HAP-1 (cell line): ENCODE measurements around the gene NTM.
"Not testable (repeated sequence)": the region's sequence is repeated elsewhere in the genome, so short reads cannot be mapped to it uniquely, and the experiment has no call there.

ENCODE experiments used
- DNase-seq, 2 experiments: peaks; one replicate each; pipeline ENCODE4 v3.0.0-alpha.2; 2016 to 2020; ENCODE audit warnings: low spot score in 2 of 2
- H3K27me3 ChIP-seq: fragments of 250-450 bp; sonication (Bioruptor Pico); 2 replicates; pipeline ENCODE4 v1.5.1; 2020; ENCODE audit warnings: low read depth, mild to moderate bottlenecking, moderate library complexity
- H3K36me3 ChIP-seq: fragments of 250-450 bp; sonication (Bioruptor Pico); replicated peaks from 2 replicates; pipeline ENCODE4 v1.5.1; 2020; ENCODE audit warnings: mild to moderate bottlenecking
- H3K4me1 ChIP-seq: fragments of 250-450 bp; sonication (Bioruptor Pico); 2 replicates; pipeline ENCODE4 v1.5.1; 2020; ENCODE audit warnings: mild to moderate bottlenecking
- H3K4me3 ChIP-seq: fragments of 250-450 bp; sonication (Bioruptor Pico); 2 replicates; pipeline ENCODE4 v1.5.1; 2020; ENCODE audit warnings: mild to moderate bottlenecking, moderate library complexity
- H3K9me3 ChIP-seq: fragments of 250-450 bp; sonication (Bioruptor Pico); 2 replicates; pipeline ENCODE4 v1.5.1; 2020; ENCODE audit warnings: mild to moderate bottlenecking, moderate library complexity
- in situ Hi-C: fragments of 300-500 bp; cut with MboI; formaldehyde crosslinking; loops from 3 replicates; pipeline ENCODE4 v1.14.3; 2020; ENCODE audit warnings: low sequenced_read_pairs, inconsistent platforms, mixed read lengths

Gene NTM

GRCh38 chr11:131491503-131491902, 121.1 kb downstream of the NTM start:
- no peaks in the 10 kb centered on the region for H3K4me1 ChIP-seq
- in situ Hi-C loops, result no loop called here
- no peaks in the 10 kb centered on the region for H3K36me3 ChIP-seq
- H3K9me3 ChIP-seq, result no peaks in the 10 kb centered on the region
- no peak for DNase-seq
- no peaks in the 10 kb centered on the region for H3K27me3 ChIP-seq
- no peak overlapping the region for H3K4me3 ChIP-seq

DNA sequence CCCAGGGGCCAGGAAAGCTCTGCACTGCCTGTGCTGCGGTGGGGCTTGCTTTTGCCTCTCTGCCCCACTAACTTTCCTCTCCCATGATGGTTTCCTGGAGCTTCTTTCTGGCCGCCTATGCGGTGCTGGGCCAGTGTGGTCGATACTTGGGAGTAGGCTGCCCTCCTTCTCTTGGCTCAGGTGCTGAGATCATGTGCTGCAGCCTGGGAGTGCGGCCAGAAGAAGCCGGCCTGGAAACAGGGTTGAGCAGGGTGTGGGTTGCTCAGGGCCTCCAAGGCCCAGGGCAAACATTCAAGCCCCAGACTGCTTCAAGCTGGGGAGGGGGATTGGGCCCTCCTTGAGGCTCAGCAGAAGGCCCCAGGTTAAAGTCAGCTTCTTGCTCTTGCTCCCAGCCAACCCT, 125.0 kb downstream of the NTM start:
- DNase-seq, result no peak
- H3K4me3 ChIP-seq, result no peak overlapping the region
- H3K27me3 ChIP-seq, result no peaks in the 10 kb centered on the region
- in situ Hi-C loops, result no loop called here
- H3K4me1 ChIP-seq, result no peaks in the 10 kb centered on the region
- no peaks in the 10 kb centered on the region for H3K9me3 ChIP-seq
- H3K36me3 ChIP-seq, result no peaks in the 10 kb centered on the region

DNA sequence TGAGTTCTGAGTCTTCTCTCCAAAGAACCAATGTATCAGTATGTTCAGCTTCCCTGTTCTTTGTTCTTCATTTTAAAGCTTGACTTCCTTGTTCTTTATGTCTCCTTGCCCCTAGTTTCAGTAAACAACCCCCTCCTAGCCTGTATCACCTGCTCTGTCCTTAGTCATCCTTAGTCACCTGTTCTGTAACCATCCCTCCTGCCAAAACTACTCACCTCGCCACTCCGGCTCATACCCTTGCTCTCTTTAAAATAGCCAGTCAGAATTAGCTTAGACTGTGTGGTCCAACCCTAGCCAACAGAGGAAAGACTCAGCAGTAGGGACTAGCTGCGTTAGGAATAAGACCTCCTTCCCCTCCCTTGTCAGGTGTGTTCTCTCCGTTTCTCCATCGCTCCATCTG, 127.3 kb downstream of the NTM start:
- H3K4me3 ChIP-seq, in situ Hi-C loops, H3K27me3 ChIP-seq, H3K4me1 ChIP-seq, H3K36me3 ChIP-seq, H3K9me3 ChIP-seq, DNase-seq: not testable (repeated sequence)

DNA sequence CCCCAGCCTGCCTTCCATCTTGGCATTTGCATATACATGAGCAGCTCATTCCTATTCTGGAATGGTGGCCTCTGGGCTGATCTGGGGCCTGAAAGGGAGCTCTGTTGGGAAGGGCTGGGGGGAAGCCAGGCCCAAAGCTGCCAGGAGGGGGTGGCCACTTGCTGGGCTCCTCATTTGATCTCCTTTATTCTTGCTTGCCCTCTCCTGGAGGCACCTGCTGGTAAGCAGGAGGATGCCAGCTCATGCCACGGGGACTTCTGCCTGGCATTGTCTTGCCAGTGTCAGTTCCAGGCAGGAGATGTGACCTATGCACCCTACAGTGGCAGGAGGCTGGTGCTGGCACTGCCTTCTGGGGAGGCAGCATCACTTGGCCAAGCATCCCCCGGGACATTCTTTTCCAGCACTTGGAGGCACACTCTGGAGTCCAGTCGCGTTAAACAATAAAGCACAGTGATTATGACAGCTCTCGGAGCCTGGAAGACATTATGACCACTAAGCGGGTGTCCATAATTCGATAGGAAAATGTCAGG, 128.3 kb downstream of the NTM start:
- DNase-seq, result no peak
- Histone ChIP-seq H3K27me3 (no peaks in the 10 kb centered on the region), H3K36me3 (no peaks in the 10 kb centered on the region), H3K9me3 (no peaks in the 10 kb centered on the region), H3K4me1 (no peaks in the 10 kb centered on the region), H3K4me3 (no peak overlapping the region)
- in situ Hi-C loops, result no loop called here

- no peaks in the 10 kb centered on the region for H3K4me1 ChIP-seq
- H3K9me3 ChIP-seq, result no peaks in the 10 kb centered on the region
- no peaks in the 10 kb centered on the region for H3K36me3 ChIP-seq
- no peak for DNase-seq
- in situ Hi-C loops, result no loop called here
- no peaks in the 10 kb centered on the region for H3K27me3 ChIP-seq
- no peak overlapping the region for H3K4me3 ChIP-seq
Measured at GRCh38 chr11:131499199-131499598, 128.8 kb downstream of the NTM start.

DNA sequence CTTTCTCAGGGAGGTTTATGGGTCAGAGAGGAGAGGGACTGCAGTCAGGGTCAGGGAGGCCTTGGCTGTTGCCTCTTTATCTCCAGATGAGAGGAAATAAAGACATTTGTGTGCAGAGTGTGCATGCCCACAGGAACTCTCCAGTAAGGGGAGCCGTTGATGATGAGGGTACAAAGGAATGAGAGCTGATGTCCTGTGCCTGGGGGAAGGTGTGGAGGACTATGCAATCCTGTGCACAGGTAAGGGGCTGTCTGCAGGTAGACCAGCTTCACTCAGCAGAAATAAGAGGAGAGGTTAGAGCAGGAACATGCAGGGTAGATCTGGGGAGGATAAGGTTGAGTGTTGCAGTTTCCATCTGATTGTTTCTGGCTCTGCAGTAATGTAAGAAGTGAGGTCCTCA, 132.6 kb downstream of the NTM start:
- H3K9me3 ChIP-seq, result no peaks in the 10 kb centered on the region
- no peak for DNase-seq
- H3K36me3 ChIP-seq, result no peaks in the 10 kb centered on the region
- H3K4me3 ChIP-seq, result no peak overlapping the region
- H3K27me3 ChIP-seq, result no peaks in the 10 kb centered on the region
- in situ Hi-C loops, result no loop called here
- no peaks in the 10 kb centered on the region for H3K4me1 ChIP-seq

DNA sequence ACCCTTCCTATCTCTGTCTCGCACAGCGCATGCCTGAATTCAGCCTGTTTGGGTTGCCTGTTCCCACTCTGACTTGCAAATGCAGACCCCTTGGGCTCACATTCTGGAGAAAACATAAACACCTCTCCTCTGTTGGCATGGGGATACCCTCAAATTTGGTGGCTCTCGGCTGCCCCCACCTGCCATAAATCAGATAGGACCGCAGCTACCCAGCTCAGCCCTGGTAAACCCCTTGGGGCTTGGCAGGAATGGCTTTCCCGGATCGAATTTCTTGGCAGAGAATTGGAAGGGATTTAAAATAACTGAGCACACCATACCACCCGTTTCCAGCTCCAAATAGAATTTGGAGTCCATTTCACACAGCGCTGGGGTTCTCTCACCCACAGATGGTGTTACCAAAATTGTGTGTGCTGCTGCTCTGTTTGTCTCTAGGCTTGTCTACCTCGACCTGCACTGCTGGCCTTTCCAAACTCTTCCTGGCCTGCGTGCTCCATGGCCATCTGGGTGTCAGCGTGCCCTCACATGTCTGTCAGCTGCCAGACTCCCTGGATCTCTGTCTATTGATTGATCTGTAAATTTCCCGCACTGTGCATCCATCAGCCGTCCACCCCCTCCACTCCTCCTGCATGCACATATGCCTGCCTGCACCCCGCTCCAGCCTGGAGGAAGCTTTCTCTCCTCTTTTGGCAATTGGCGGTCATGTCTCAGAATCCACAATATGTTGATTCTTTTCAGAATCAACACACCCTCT, 134.0 kb downstream of the NTM start:
- in situ Hi-C loops, result no loop called here
- no peaks in the 10 kb centered on the region for H3K27me3 ChIP-seq
- H3K36me3 ChIP-seq, result no peaks in the 10 kb centered on the region
- H3K4me1 ChIP-seq, result no peaks in the 10 kb centered on the region
- no peak for DNase-seq
- no peaks in the 10 kb centered on the region for H3K9me3 ChIP-seq
- no peak overlapping the region for H3K4me3 ChIP-seq

GRCh38 chr11:131506348-131506747, 135.9 kb downstream of the NTM start:
- no peaks in the 10 kb centered on the region for H3K27me3 ChIP-seq
- in situ Hi-C loops, result no loop called here
- no peak for DNase-seq
- no peaks in the 10 kb centered on the region for H3K4me1 ChIP-seq
- no peak overlapping the region for H3K4me3 ChIP-seq
- no peaks in the 10 kb centered on the region for H3K36me3 ChIP-seq
- no peaks in the 10 kb centered on the region for H3K9me3 ChIP-seq

GRCh38 chr11:131510662-131511061, 140.2 kb downstream of the NTM start:
- H3K36me3 ChIP-seq, result no peaks in the 10 kb centered on the region
- in situ Hi-C loops, result no loop called here
- H3K4me3 ChIP-seq, result no peak overlapping the region
- no peaks in the 10 kb centered on the region for H3K4me1 ChIP-seq
- no peaks in the 10 kb centered on the region for H3K9me3 ChIP-seq
- DNase-seq, result no peak
- no peaks in the 10 kb centered on the region for H3K27me3 ChIP-seq

- Histone ChIP-seq H3K27me3 (no peaks in the 10 kb centered on the region), H3K4me3 (no peak overlapping the region), H3K4me1 (no peaks in the 10 kb centered on the region), H3K9me3 (no peaks in the 10 kb centered on the region), H3K36me3 (no peaks in the 10 kb centered on the region)
- in situ Hi-C loops, result no loop called here
- DNase-seq, result peak in 1 of 2 experiments; percentile 29
Measured at GRCh38 chr11:131511794-131512193, 141.4 kb downstream of the NTM start.

DNA sequence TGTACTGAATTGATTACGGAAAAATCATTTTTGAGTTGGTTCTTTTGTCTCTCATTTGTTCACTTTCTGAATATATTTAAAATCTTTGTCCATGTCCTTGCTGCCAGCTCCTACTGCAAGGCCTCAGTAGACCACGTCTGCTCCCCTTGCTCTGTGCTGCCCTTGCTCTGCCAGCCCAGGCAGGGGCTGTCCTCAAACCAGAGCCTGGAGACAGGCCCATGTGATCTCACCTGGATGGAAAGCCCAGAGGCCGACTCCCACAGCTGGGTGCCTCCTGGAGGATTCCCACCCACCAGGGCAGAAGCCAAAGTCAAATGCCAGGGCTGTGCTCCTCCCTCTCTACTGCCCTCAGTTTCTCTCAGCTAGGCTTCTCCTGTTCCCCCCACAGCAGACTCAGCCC, 141.8 kb downstream of the NTM start:
- Histone ChIP-seq H3K4me3 (no peak overlapping the region), H3K4me1 (no peaks in the 10 kb centered on the region), H3K36me3 (no peaks in the 10 kb centered on the region), H3K9me3 (no peaks in the 10 kb centered on the region), H3K27me3 (no peaks in the 10 kb centered on the region)
- in situ Hi-C loops, result no loop called here
- DNase-seq, result no peak

GRCh38 chr11:131514062-131514461, 143.6 kb downstream of the NTM start:
- H3K9me3 ChIP-seq, result no peaks in the 10 kb centered on the region
- in situ Hi-C loops, result no loop called here
- no peaks in the 10 kb centered on the region for H3K27me3 ChIP-seq
- no peak for DNase-seq
- H3K4me3 ChIP-seq, result no peak overlapping the region
- no peaks in the 10 kb centered on the region for H3K36me3 ChIP-seq
- H3K4me1 ChIP-seq, result no peaks in the 10 kb centered on the region

DNA sequence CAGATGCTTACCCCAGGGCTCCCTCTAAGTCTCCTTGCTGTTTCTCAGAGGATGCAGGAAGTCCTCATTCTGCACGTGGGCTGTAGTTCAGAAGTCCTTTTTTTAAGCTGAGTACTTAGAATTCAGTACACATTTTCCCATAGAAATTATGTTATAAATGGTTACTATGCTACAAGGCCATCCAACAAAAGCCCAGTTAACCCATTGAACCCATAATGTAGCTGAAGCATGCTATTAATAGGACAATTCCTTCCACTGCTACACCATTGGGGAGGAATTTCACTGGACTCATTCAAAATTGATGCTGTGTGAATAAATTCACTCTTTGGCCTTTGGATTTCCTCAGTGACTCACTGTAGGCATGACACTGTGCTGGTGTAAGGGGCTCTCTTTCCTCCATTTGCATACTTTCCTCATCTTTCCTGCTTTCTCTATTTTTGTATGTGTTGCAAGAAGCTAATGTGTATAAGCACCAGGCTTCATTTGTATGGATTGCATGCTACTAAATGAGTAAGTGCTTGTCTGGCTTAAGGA, 148.0 kb downstream of the NTM start:
- Histone ChIP-seq H3K36me3 (no peaks in the 10 kb centered on the region), H3K27me3 (no peaks in the 10 kb centered on the region), H3K9me3 (no peaks in the 10 kb centered on the region), H3K4me1 (no peaks in the 10 kb centered on the region), H3K4me3 (no peak overlapping the region)
- no peak for DNase-seq
- in situ Hi-C loops, result no loop called here

- in situ Hi-C loops, result no loop called here
- no peaks in the 10 kb centered on the region for H3K36me3 ChIP-seq
- H3K4me3 ChIP-seq, result no peak overlapping the region
- H3K27me3 ChIP-seq, result no peaks in the 10 kb centered on the region
- DNase-seq, result no peak
- no peaks in the 10 kb centered on the region for H3K4me1 ChIP-seq
- H3K9me3 ChIP-seq, result no peaks in the 10 kb centered on the region
Measured at GRCh38 chr11:131522851-131523250, 152.4 kb downstream of the NTM start.

DNA sequence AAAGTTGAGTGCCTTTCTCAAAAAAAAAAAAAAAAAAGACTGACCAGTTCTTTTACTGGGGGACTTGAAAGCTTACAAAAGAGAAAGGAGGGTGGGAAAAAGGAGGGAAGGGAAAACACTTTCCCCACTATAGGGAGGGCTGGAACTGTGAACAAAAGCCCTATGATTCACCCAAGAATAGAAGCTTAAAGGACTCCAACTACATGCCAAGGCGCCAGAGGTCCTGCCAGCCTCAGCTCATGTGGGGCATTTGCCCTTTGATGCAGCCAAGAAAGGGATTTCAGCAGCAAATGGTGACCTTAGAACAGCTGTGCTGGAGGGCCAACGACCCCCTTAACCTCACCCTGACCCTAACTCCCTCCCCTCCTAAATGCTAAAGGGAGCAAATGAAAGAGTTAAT, 160.0 kb downstream of the NTM start:
- H3K27me3 ChIP-seq, result no peaks in the 10 kb centered on the region
- H3K9me3 ChIP-seq, result no peaks in the 10 kb centered on the region
- in situ Hi-C loops, result no loop called here
- no peaks in the 10 kb centered on the region for H3K36me3 ChIP-seq
- no peak for DNase-seq
- no peak overlapping the region for H3K4me3 ChIP-seq
- no peaks in the 10 kb centered on the region for H3K4me1 ChIP-seq
